Gastroesophageal sphincter (tissue), 3 donors: ENCODE data around the gene DNAJB6.

Experiments
- POLR2A ChIP-seq, 2 donors: fragments of 450-650 bp; IDR thresholded peaks; one replicate each; pipeline ENCODE4 v1.6.1; 2017; ENCODE audit warnings: antibody characterized with exemption in 2 of 2, mild to moderate bottlenecking in 2 of 2, moderate library complexity in 1 of 2
- POLR2AphosphoS5 ChIP-seq: sonication (generic); formaldehyde crosslinking; IDR thresholded peaks from one replicate; pipeline ENCODE4 v1.6.1; 2017; ENCODE audit warnings: antibody characterized with exemption
- TF ChIP-seq, protein P1 (sequence below), 4 experiments: fragments of 200-600 bp in 2 of 4; fragments of 450-650 bp in 2 of 4; sonication (generic) in 1 of 4; IDR thresholded peaks; one replicate each; pipeline ENCODE4 v1.5.1; 2017 to 2019; ENCODE audit warnings: antibody characterized with exemption in 4 of 4, mild to moderate bottlenecking in 2 of 4, moderate library complexity in 2 of 4

DNA sequence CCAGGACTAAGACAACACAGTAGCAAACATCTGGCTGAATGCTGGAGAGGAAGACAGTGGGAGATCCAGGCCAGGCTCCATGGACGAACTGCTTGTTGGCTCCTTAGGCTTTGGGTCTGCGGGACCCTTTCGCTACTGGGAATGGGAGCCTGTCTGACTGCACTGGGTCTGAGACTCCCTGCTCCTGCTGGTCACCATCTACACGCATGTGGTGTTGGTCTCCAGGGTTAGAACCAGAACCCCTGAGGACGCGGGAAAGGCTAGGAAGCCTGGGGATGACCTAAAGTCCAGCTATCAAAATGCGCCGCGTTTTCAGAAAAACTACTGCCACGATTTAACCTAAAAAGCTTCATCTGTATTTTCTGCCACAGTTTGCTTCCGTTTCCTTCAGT, 817 bp upstream of the DNAJB6 start:
- TF ChIP-seq, protein P1, sequence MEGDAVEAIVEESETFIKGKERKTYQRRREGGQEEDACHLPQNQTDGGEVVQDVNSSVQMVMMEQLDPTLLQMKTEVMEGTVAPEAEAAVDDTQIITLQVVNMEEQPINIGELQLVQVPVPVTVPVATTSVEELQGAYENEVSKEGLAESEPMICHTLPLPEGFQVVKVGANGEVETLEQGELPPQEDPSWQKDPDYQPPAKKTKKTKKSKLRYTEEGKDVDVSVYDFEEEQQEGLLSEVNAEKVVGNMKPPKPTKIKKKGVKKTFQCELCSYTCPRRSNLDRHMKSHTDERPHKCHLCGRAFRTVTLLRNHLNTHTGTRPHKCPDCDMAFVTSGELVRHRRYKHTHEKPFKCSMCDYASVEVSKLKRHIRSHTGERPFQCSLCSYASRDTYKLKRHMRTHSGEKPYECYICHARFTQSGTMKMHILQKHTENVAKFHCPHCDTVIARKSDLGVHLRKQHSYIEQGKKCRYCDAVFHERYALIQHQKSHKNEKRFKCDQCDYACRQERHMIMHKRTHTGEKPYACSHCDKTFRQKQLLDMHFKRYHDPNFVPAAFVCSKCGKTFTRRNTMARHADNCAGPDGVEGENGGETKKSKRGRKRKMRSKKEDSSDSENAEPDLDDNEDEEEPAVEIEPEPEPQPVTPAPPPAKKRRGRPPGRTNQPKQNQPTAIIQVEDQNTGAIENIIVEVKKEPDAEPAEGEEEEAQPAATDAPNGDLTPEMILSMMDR (IDR thresholded peaks at IDR 0.05), result no peak
- TF ChIP-seq POLR2A (IDR thresholded peaks at IDR 0.05), result no peak
- no peak for TF ChIP-seq POLR2AphosphoS5
